ENCODE data around the gene GYS1.
"Not testable (repeated sequence)": the region's sequence is repeated elsewhere in the genome, so short reads cannot be mapped to it uniquely, and the experiment has no call there.

- TF ChIP-seq POLR2A (IDR thresholded peaks at IDR 0.05; ENCODE audit: low read length); GATA1 (IDR thresholded peaks at IDR 0.05; ENCODE audit: low read depth, low read length): not testable (repeated sequence)
These were observed 25.5 kb upstream of the GYS1 start for GRCh38 chr19:49018388-49019241.

Data from erythroblast (primary cell).